GM12878 (cell line): ENCODE data around the gene ZNF280D. TPM values are rescaled to one million over a fixed set of nuclear protein-coding genes. Genes with fewer than 3 reads are reported as not detected.

ENCODE experiments used
- ATAC-seq: fragments of 200-7000 bp; cut with Tn5 transposase; 3 replicates; pipeline ENCODE4 v1.9.1; 2020; ENCODE audit warnings: mild to moderate bottlenecking, moderate library complexity
- BruUV-seq: library from RNA; stranded (reverse); fragments of 400-500 nt; replicated peaks from 2 replicates; lab custom pipeline; 2021; lab: Mats Ljungman, UMichigan
- CTCF ChIA-PET: fragments of 300-600 bp; sonication (Branson Sonifier 250); formaldehyde crosslinking; extraction: SDS; loops from one replicate; lab custom pipeline; 2021; ENCODE audit warnings: inconsistent platforms; lab: Yijun Ruan, JAX
- POLR2A ChIA-PET: fragments of 350-600 bp; formaldehyde crosslinking; extraction: SDS; loops from one replicate; lab custom pipeline; 2021; ENCODE audit warnings: inconsistent platforms; lab: Charles Lee
- RAD21 ChIA-PET: fragments of 300-600 bp; sonication (Branson Sonifier 250); formaldehyde crosslinking; loops from one replicate; lab custom pipeline; 2023; ENCODE audit warnings: antibody characterized with exemption; ENCODE audit not compliant: unreplicated experiment; lab: Charles Lee
- SMC1A ChIA-PET: fragments of 300-600 bp; sonication (Branson Sonifier 250); formaldehyde crosslinking; loops from one replicate; lab custom pipeline; 2023; ENCODE audit not compliant: unreplicated experiment, uncharacterized antibody; lab: Charles Lee
- DNase-seq: peaks from one replicate; pipeline ENCODE4 v3.0.0-alpha.2; 2011; ENCODE audit warnings: low read depth, low spot score
- FAIRE-seq: peaks from 3 replicates; lab custom pipeline; 2011; peaks lifted over from hg19 to GRCh38; lab: Jason Lieb, UNC
- H2AFZ ChIP-seq: 2 replicates; pipeline ENCODE4 v1.6.0; 2011; ENCODE audit warnings: low read depth, low read length, control low read depth; ENCODE audit not compliant: control insufficient read depth
- H3K27ac ChIP-seq: 2 replicates; pipeline ENCODE4 v1.5.1; 2011; ENCODE audit warnings: control low read depth; ENCODE audit not compliant: control insufficient read depth, insufficient read depth
- H3K27me3 ChIP-seq, 2 experiments: replicated peaks in 1 of 2; 2 replicates each; pipeline versions ENCODE4 v1.6.0 to v1.6.1; 2011; ENCODE audit warnings: low read length in 1 of 2; ENCODE audit not compliant: control insufficient read depth in 2 of 2, insufficient read depth in 2 of 2
- H3K36me3 ChIP-seq, 2 experiments: 2 replicates each; pipeline ENCODE4 v1.5.1; 2011; ENCODE audit warnings: low read length in 1 of 2; ENCODE audit not compliant: control insufficient read depth in 2 of 2, insufficient read depth in 2 of 2
- H3K4me1 ChIP-seq: 2 replicates; pipeline ENCODE4 v1.6.1; 2011; ENCODE audit warnings: mild to moderate bottlenecking, low read length, moderate library complexity, mixed read lengths; ENCODE audit not compliant: control insufficient read depth, insufficient read depth
- H3K4me2 ChIP-seq: 2 replicates; pipeline ENCODE4 v1.6.0; 2011; ENCODE audit warnings: control low read depth; ENCODE audit not compliant: control insufficient read depth, insufficient read depth
- H3K4me3 ChIP-seq: fragments of 200-600 bp; sonication (generic); 2 replicates; pipeline ENCODE4 v1.5.1; 2016
- H3K79me2 ChIP-seq: 2 replicates; pipeline ENCODE4 v1.6.0; 2011; ENCODE audit warnings: low read length; ENCODE audit not compliant: control insufficient read depth, insufficient read depth
- H3K9ac ChIP-seq: 2 replicates; pipeline ENCODE4 v1.8.0; 2011; ENCODE audit warnings: low read length, control low read depth, mixed read lengths; ENCODE audit not compliant: control insufficient read depth, insufficient read depth
- H3K9me3 ChIP-seq: replicated peaks from 3 replicates; pipeline ENCODE4 v1.5.1; 2011; ENCODE audit warnings: mild to moderate bottlenecking, low read length; ENCODE audit not compliant: control insufficient read depth, insufficient read depth
- H4K20me1 ChIP-seq: 2 replicates; pipeline ENCODE4 v1.6.0; 2011; ENCODE audit not compliant: control insufficient read depth, insufficient read depth
- BCLAF1 ChIP-seq: fragments of 450-650 bp; IDR thresholded peaks from 2 replicates; pipeline ENCODE4 v1.6.1; 2017; ENCODE audit warnings: antibody characterized with exemption, mild to moderate bottlenecking, moderate library complexity
- GATAD2B ChIP-seq: fragments of 450-650 bp; conservative IDR thresholded peaks from 2 replicates; pipeline ENCODE4 v1.6.1; 2017; ENCODE audit warnings: low read depth, mild to moderate bottlenecking, moderate library complexity
- PML ChIP-seq: IDR thresholded peaks from 2 replicates; pipeline ENCODE4 v1.6.1; 2012; ENCODE audit warnings: low read length, inconsistent platforms
- RUNX3 ChIP-seq: IDR thresholded peaks from 2 replicates; pipeline ENCODE4 v1.6.1; 2012; ENCODE audit warnings: low read length, inconsistent platforms
- SMAD1 ChIP-seq: fragments of 450-650 bp; IDR thresholded peaks from 2 replicates; pipeline ENCODE4 v1.6.1; 2018; ENCODE audit warnings: mild to moderate bottlenecking, low read depth; ENCODE audit not compliant: partially characterized antibody
- SPI1 ChIP-seq: IDR thresholded peaks from 2 replicates; pipeline ENCODE4 v1.6.1; 2011; ENCODE audit warnings: low read depth, mild to moderate bottlenecking, low read length, moderate library complexity, borderline replicate concordance; ENCODE audit not compliant: insufficient read depth
- TARDBP ChIP-seq: IDR thresholded peaks from 2 replicates; pipeline ENCODE4 v1.6.1; 2016; ENCODE audit warnings: borderline replicate concordance
- WGBS: methylation state at CpG from one replicate; pipeline ENCODE4 v1.1.6; 2016; ENCODE audit warnings: low lambda C conversion rate; ENCODE audit not compliant: insufficient replicate concordance, insufficient coverage; ENCODE audit errors: missing lambda C conversion rate; 5-methylcytosine and 5-hydroxymethylcytosine counted together
- in situ Hi-C: fragments of 300-500 bp; cut with MboI; formaldehyde crosslinking; loops from 9 replicates; pipeline ENCODE4 v1.14.3; 2018; ENCODE audit warnings: mixed read lengths
- intact Hi-C: fragments of 100-400 bp; cut with micrococcal nuclease; formaldehyde crosslinking; loops from one replicate; pipeline ENCODE4 v1.14.2; 2022; ENCODE audit not compliant: unreplicated experiment
- polyA plus RNA-seq, 11 experiments: library from polyadenylated mRNA; depleted of rRNA in 4 of 11; unstranded in 6 of 11; stranded (reverse) in 5 of 11; fragments of >200 nt; fragmentation: Nextera tagmentation in 4 of 11; fragmentation: Illumina TruSeq in 1 of 11; extraction: Ambion mirVana in 4 of 11; extraction: Trizol in 1 of 11; gene quantifications; 1 replicate in 1 of 11; 2 replicates in 10 of 11; pipeline versions ENCODE4 v1.2.1 to v1.2.3, GENCODE V29; 2011 to 2016; ENCODE audit warnings: inconsistent platforms in 2 of 11, missing spikeins in 2 of 11, low read depth in 1 of 11
- total RNA-seq, 4 experiments: library from RNA; depleted of rRNA in 3 of 4; stranded (reverse); fragments of >200 nt in 3 of 4; fragmentation: Illumina TruSeq in 1 of 4; extraction: Trizol in 1 of 4; gene quantifications; 2 replicates each; pipeline versions ENCODE4 v1.2.1 to v1.2.3, GENCODE V29; 2013 to 2021
- TF ChIP-seq, protein P1 (sequence below): IDR thresholded peaks from 2 replicates; pipeline ENCODE4 v1.6.1; 2012; ENCODE audit warnings: improper control_type of control experiment, low read depth, low read length; ENCODE audit not compliant: insufficient replicate concordance

Gene ZNF280D
- total and polyA plus RNA-seq, 10 of the 15 experiments (the other 5 are each of a cell fraction or from before 2014, with no cell fraction given) = 5.6 to 18.6 (median 8.6) TPM

- TF ChIP-seq BCLAF1 = no peak
Measured at GRCh38 chr15:56758770-56759449, 25.6 kb upstream of the ZNF280D start (continued).

GRCh38 chr15:56757875-56758274, 24.6 kb upstream of the ZNF280D start:
- no TSS peak for BruUV-seq
- Histone ChIP-seq H3K36me3 (no peaks in the 10 kb centered on the region), H2AFZ (no peak overlapping the region), H3K79me2 (no peaks in the 10 kb centered on the region), H4K20me1 (no peaks in the 10 kb centered on the region), H3K27ac (no peak overlapping the region), H3K4me3 (no peak overlapping the region), H3K4me2 (no peak overlapping the region), H3K4me1 (no peaks in the 10 kb centered on the region), H3K9ac (no peak overlapping the region), H3K27me3 (peaks cover 0 to 1% of the 10 kb centered on the region in 2 experiments; a peak in 1 of 4 replicates), H3K9me3 (no peaks in the 10 kb centered on the region)
- CTCF ChIA-PET = no interaction called here
- WGBS = 26% methylated on average over 3 of the region's 3 CpGs
- in situ Hi-C loops (no loop called here), intact Hi-C loops (no loop called here)
- POLR2A ChIA-PET = no interaction called here
- TF ChIP-seq GATAD2B = no peak
- TF ChIP-seq RUNX3 = no peak
- TF ChIP-seq, protein P1, sequence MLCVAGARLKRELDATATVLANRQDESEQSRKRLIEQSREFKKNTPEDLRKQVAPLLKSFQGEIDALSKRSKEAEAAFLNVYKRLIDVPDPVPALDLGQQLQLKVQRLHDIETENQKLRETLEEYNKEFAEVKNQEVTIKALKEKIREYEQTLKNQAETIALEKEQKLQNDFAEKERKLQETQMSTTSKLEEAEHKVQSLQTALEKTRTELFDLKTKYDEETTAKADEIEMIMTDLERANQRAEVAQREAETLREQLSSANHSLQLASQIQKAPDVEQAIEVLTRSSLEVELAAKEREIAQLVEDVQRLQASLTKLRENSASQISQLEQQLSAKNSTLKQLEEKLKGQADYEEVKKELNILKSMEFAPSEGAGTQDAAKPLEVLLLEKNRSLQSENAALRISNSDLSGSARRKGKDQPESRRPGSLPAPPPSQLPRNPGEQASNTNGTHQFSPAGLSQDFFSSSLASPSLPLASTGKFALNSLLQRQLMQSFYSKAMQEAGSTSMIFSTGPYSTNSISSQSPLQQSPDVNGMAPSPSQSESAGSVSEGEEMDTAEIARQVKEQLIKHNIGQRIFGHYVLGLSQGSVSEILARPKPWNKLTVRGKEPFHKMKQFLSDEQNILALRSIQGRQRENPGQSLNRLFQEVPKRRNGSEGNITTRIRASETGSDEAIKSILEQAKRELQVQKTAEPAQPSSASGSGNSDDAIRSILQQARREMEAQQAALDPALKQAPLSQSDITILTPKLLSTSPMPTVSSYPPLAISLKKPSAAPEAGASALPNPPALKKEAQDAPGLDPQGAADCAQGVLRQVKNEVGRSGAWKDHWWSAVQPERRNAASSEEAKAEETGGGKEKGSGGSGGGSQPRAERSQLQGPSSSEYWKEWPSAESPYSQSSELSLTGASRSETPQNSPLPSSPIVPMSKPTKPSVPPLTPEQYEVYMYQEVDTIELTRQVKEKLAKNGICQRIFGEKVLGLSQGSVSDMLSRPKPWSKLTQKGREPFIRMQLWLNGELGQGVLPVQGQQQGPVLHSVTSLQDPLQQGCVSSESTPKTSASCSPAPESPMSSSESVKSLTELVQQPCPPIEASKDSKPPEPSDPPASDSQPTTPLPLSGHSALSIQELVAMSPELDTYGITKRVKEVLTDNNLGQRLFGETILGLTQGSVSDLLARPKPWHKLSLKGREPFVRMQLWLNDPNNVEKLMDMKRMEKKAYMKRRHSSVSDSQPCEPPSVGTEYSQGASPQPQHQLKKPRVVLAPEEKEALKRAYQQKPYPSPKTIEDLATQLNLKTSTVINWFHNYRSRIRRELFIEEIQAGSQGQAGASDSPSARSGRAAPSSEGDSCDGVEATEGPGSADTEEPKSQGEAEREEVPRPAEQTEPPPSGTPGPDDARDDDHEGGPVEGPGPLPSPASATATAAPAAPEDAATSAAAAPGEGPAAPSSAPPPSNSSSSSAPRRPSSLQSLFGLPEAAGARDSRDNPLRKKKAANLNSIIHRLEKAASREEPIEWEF = no peak
- peak; percentile 20; the same call in 1 of the 2 replicates for TF ChIP-seq SPI1
- no peak for TF ChIP-seq PML
- TF ChIP-seq SMAD1 = no peak
- TF ChIP-seq TARDBP = no peak
- ATAC-seq (no peak), FAIRE-seq (no peak), DNase-seq (no peak)
- RAD21 ChIA-PET = no interaction called here
- SMC1A ChIA-PET = interaction anchor here (2.0 kb wide), 1 partner anchor 21 kb away, joined by 4 read pairs; no protein-coding TSS in a partner anchor
